HG02798 (cell line): Measurements from ENCODE around the gene MFAP1.
"Not testable (repeated sequence)": the region's sequence is repeated elsewhere in the genome, so short reads cannot be mapped to it uniquely, and the experiment has no call there.

ENCODE experiments used
- ATAC-seq: cut with Tn5 transposase; IDR thresholded peaks from one replicate; pipeline ENCODE4 v1.9.1; 2021; ENCODE audit warnings: mild to moderate bottlenecking; ENCODE audit not compliant: unreplicated experiment, poor library complexity

MFAP1 gene

GRCh38 chr15:43824302-43825246 is at the start of gene MFAP1:
Gene MFAP1, minus strand, starts transcription at chr15:43824690. Its CDS starts 121 bp downstream, at chr15:43824569.
- peak; percentile 85 for ATAC-seq

GRCh38 chr15:43873651-43874050 is 49.2 kb upstream of the MFAP1 start:
- no peak for ATAC-seq

- ATAC-seq: no peak
These were observed 48.0 kb upstream of the MFAP1 start for GRCh38 chr15:43872416-43873020.

- ATAC-seq: no peak
These were observed 47.3 kb upstream of the MFAP1 start for GRCh38 chr15:43871835-43872234.

- ATAC-seq: no peak
These were observed 43.9 kb upstream of the MFAP1 start for GRCh38 chr15:43868406-43868805.

- ATAC-seq: no peak
These were observed 42.6 kb upstream of the MFAP1 start for GRCh38 chr15:43867096-43867495.

- not testable (repeated sequence) for ATAC-seq
These were observed 42.1 kb upstream of the MFAP1 start for GRCh38 chr15:43866636-43867035.

GRCh38 chr15:43859546-43859945 is 35.1 kb upstream of the MFAP1 start:
- ATAC-seq: no peak

GRCh38 chr15:43854801-43855200 is 30.3 kb upstream of the MFAP1 start:
- ATAC-seq: no peak

- no peak for ATAC-seq
These were observed 28.1 kb upstream of the MFAP1 start for GRCh38 chr15:43852607-43853006.

GRCh38 chr15:43851251-43851650 is 26.8 kb upstream of the MFAP1 start:
- ATAC-seq: no peak

GRCh38 chr15:43845421-43845820 is 20.9 kb upstream of the MFAP1 start:
- ATAC-seq: no peak

- ATAC-seq: not testable (repeated sequence)
These were observed 8.0 kb upstream of the MFAP1 start for GRCh38 chr15:43832485-43832884.

- ATAC-seq: not testable (repeated sequence)
These were observed 7.1 kb upstream of the MFAP1 start for GRCh38 chr15:43831519-43832052.

GRCh38 chr15:43830691-43831275 is 6.3 kb upstream of the MFAP1 start:
- not testable (repeated sequence) for ATAC-seq

GRCh38 chr15:43829951-43830540 is 5.6 kb upstream of the MFAP1 start:
- ATAC-seq: not testable (repeated sequence)

GRCh38 chr15:43828061-43828657 is 3.7 kb upstream of the MFAP1 start:
- no peak for ATAC-seq

GRCh38 chr15:43826508-43827341 is 2.2 kb upstream of the MFAP1 start, which contains the start of gene WDR76:
Gene WDR76, plus strand, starts transcription at chr15:43827002. Its CDS starts 31 bp downstream, at chr15:43827033.
- ATAC-seq: peak; percentile 73

- no peak for ATAC-seq
These were observed 1.6 kb upstream of the MFAP1 start for GRCh38 chr15:43826029-43826507.
